Bronchial epithelial cell (primary cell): Measurements from ENCODE around the gene JMJD8. TPM values are rescaled to one million over a fixed set of nuclear protein-coding genes. Genes with fewer than 3 reads are reported as not detected.

ENCODE experiments used
- DNase-seq: peaks from one replicate; pipeline ENCODE4 v3.0.0-alpha.2; 2010; ENCODE audit warnings: low read depth
- FAIRE-seq: peaks from 2 replicates; lab custom pipeline; 2011; peaks lifted over from hg19 to GRCh38; lab: Jason Lieb, UNC
- H3K27me3 ChIP-seq: 2 replicates; pipeline ENCODE4 v1.5.1; 2011; ENCODE audit warnings: low read length; ENCODE audit not compliant: control insufficient read depth, insufficient read depth
- H3K36me3 ChIP-seq: 2 replicates; pipeline ENCODE4 v1.5.1; 2011; ENCODE audit warnings: low read length; ENCODE audit not compliant: control insufficient read depth, insufficient read depth
- H3K4me3 ChIP-seq: 2 replicates; pipeline ENCODE4 v1.5.1; 2011; ENCODE audit warnings: mild to moderate bottlenecking, low read depth, low read length, control low read depth
- total RNA-seq: library from RNA; depleted of rRNA; stranded (reverse); fragments of >200 nt; gene quantifications from 2 replicates; pipeline ENCODE4 v1.2.1, GENCODE V29; 2014
- TF ChIP-seq, protein P1 (sequence below): IDR thresholded peaks from 2 replicates; pipeline ENCODE4 v1.5.1; 2011; ENCODE audit warnings: mild to moderate bottlenecking, moderate library complexity, low read length, control low read depth, inconsistent platforms; ENCODE audit not compliant: insufficient read depth, severe bottlenecking

JMJD8 gene
- total RNA-seq, 1 donor from 2014 or later = 16.8 TPM

GRCh38 chr16:726438-727290 is 42.5 kb upstream of the JMJD8 start, which contains the start of the genes CCDC78 and HAGHL:
Gene CCDC78, minus strand, starts transcription at chr16:726443. Its CDS starts 76 bp downstream, at chr16:726367.
Gene HAGHL, plus strand, starts transcription at chr16:727106. Its CDS starts 404 bp downstream, at chr16:727510.
- DNase-seq = no peak
- H3K27me3 ChIP-seq = no peaks in the 10 kb centered on the region
- H3K4me3 ChIP-seq = peak within 1 kb of the TSS; percentile 72
- no peak for FAIRE-seq
- H3K36me3 ChIP-seq = peaks cover 4% of the 10 kb centered on the region
- TF ChIP-seq, protein P1, sequence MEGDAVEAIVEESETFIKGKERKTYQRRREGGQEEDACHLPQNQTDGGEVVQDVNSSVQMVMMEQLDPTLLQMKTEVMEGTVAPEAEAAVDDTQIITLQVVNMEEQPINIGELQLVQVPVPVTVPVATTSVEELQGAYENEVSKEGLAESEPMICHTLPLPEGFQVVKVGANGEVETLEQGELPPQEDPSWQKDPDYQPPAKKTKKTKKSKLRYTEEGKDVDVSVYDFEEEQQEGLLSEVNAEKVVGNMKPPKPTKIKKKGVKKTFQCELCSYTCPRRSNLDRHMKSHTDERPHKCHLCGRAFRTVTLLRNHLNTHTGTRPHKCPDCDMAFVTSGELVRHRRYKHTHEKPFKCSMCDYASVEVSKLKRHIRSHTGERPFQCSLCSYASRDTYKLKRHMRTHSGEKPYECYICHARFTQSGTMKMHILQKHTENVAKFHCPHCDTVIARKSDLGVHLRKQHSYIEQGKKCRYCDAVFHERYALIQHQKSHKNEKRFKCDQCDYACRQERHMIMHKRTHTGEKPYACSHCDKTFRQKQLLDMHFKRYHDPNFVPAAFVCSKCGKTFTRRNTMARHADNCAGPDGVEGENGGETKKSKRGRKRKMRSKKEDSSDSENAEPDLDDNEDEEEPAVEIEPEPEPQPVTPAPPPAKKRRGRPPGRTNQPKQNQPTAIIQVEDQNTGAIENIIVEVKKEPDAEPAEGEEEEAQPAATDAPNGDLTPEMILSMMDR = no peak

DNA sequence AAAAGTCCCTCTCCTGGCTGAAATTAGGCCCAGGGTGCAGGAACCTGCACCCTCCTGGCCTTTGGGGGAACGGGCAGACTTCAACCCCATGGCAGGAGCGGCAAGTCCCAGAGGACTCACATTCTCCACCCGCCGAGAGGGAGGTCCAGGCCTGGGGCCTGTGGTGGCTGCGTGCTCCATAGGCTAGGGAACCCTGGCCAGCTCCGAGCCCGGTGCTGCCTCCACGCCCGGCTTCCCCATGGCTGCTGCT is 42.0 kb upstream of the JMJD8 start:
- no peak overlapping the region for H3K4me3 ChIP-seq
- no peaks in the 10 kb centered on the region for H3K27me3 ChIP-seq
- no peak for DNase-seq
- H3K36me3 ChIP-seq = peaks cover 2% of the 10 kb centered on the region
- TF ChIP-seq, protein P1 = no peak
- FAIRE-seq = no peak

DNA sequence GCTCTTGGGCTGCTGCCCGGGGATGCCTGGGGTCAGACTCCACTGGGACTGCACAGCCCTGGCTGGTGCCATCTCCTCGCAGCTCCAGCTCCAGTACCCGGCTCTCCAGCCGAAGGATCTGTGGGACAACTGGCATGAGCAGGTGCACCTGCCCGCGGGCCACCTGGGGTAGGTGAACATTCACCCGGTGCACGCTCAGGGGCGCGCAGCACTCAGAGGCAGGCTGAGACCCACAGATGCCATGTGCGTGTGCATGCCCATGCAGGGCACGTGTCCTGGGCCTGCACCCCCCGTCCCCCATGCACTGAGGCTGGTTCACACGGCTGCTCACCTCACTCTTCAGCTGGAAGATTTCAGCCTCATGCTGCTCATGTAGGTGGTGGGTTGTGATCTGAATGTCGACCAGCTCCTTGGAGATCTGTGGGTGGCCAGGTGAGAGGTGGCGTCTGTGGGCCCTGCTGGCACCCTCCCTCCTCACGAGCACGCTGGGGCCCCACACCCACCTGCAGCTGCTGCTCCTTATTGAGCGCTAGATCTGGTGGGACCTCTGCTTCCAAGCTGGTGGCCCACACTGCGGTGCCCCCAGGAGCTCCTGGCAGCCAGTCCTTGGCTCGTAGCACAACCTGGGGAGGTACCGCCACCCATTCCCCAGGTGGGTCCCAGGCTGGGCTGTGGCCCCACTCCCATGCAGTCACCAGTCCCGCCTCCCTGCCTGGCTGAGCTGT is 41.5 kb upstream of the JMJD8 start:
- Histone ChIP-seq H3K4me3 (no peak overlapping the region), H3K27me3 (no peaks in the 10 kb centered on the region), H3K36me3 (peaks cover 2% of the 10 kb centered on the region)
- TF ChIP-seq, protein P1 = no peak
- no peak for DNase-seq
- FAIRE-seq = no peak

DNA sequence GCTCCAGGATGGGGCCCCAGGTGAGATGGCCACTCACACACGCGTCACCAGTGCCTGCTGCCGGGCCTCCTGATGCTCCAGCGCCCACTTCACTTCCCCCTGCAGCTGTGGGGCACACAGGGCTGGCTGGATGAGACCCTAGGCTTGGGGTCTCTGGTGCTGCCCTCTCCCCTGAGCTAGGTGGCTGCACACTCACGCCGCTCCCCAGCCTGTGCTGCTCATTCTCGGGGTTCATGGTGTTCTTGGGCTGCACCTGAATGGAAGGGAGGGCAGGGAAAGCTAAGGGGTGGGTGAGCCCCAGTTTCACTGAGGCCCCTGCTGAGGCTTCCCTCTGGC is 40.9 kb upstream of the JMJD8 start:
- peaks cover 2% of the 10 kb centered on the region for H3K36me3 ChIP-seq
- TF ChIP-seq, protein P1 = no peak
- FAIRE-seq (no peak), DNase-seq (no peak)
- H3K4me3 ChIP-seq = no peak overlapping the region
- H3K27me3 ChIP-seq = no peaks in the 10 kb centered on the region

GRCh38 chr16:724188-725040 is 40.3 kb upstream of the JMJD8 start:
- DNase-seq (no peak), FAIRE-seq (no peak)
- Histone ChIP-seq H3K27me3 (no peaks in the 10 kb centered on the region), H3K36me3 (peaks cover 2% of the 10 kb centered on the region), H3K4me3 (no peak overlapping the region)
- TF ChIP-seq, protein P1 = no peak
